Anterior cingulate cortex (tissue), 58 donors: ENCODE measurements around the gene MGAT5B.
"Not testable (repeated sequence)": the region's sequence is repeated elsewhere in the genome, so short reads cannot be mapped to it uniquely, and the experiment has no call there.

Experiments used
- DNase-seq, 58 donors: peaks; one replicate each; lab custom pipeline; 2025; lab: John Stamatoyannopoulos, UW

Gene MGAT5B

DNA sequence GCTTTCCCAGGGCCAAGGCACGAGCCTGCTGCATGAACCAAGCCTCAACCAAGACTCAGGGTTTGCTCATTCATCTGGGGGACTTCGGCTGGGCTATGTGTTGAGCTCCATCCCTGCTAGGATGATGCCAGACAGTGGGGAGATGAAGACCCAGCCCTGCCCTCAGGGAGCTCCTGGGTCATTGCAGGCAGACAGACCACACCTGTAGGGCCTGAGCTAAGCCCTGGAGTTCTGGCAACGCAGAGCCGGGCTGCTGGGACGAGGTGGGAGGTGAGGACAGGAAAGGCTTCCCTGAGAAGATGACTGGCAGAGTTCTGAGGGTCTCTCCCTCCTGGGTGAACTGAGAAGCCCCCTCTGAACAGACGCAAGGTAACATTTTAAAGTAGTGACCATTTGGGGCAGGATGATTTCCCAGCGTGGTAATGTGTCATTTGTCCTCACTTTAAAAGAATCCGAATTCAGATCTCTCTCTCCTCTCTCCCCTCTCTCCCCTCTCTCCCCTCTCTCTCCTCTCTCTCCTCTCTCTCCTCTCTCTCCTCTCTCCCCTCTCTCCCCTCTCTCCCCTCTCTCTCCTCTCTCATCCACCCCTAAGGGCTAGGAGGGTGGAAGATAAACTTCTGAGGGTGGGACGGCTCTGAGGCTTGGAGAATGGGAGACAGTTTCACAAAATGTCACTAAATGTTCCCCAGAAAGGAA, 98.4 kb downstream of the MGAT5B start:
- DNase-seq: no peak

DNA sequence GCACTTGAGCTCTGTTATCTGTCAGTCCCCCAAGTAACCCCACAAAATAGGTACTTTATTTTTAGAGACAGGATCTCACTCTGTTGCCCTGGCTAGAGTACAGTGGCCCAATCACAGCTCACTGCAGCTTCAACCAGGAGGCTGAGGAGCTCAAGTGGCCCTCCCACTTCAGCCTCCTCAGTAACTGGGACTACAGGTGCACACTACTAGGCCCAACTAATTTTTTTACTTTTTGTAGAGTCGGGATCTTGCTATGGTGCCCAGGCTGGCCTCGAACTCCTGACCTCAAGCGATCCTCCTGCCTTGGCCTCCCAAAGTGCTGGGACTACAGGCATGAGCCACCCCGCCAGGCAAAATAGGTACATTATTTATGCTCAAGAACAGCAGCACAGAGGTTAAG, 99.6 kb downstream of the MGAT5B start:
- no peak for DNase-seq

DNA sequence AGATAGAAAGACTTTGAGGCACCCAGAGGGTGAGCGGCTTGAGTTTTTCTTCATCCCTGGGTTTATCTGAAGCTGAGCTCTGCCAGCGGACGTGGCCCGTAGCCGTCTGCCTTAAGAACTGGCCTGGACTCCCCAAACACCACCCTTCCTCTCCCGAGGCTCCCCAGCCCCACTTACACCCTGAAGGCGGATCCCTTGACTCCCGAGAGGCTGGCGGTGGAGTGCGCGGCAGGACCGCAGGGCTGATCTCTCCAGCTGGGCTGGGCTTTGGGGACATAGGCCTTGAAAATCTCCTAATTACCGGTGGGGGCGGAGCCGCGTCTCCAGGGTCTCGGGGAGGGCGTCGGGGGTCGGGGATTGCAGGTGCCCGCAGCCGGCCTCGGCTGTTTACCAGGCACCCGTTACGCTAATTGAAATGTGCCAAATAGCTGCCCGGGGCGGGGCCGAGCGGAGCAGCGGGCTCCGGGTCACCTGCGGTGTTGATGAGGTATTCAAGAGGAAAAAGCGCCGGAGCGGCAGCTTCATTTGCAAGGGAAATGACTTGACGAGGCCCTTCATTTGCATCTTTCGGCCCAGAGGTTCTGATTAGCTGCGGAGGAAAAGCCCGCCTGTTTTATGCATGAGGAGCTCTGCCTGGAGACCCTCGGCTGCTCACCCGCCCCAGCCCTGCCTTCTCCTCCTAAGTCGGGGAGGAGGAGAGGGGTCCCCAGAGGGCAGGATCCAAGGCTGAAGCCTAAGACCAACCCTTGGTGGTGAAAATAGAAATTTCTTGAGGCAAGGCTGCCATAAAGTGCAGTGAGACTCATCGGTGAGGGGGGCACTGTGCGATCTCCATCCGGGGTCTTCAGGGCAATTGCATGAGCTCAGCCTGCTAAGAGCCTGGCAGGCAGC, 100.7 kb downstream of the MGAT5B start:
- DNase-seq: peak in 9 of 58 donors; percentile 11 to 43 (median 28)

DNA sequence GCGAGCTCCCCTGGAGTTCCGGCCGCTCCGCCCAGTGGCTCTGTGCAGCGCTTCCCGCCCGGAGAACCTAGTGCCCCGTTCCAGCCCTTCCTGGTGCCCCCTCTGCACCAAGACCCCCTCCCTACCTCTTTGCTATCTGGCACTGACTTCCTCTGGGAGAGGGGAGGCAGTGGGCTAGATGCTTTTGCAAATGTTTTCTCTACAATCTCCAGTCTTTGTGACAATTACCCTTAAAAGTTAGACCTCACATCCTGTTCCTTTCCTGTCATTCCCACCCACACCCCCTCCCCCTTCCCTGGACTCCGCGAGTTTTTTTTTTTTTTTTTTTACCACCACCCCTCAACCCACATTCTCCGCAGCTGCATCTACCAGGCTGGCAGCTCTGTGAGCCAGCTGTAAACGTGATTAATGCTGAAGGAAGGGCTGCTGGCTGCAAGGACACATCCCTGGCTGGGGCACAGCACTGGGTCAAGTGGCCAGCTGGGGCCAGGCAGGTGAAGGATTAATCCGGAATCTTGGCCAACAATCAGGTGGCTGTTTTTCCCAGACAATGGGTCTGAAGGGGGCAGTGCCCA, 101.5 kb downstream of the MGAT5B start:
- DNase-seq: peak in 3 of 58 donors; percentile 3 to 18 (median 16)

DNA sequence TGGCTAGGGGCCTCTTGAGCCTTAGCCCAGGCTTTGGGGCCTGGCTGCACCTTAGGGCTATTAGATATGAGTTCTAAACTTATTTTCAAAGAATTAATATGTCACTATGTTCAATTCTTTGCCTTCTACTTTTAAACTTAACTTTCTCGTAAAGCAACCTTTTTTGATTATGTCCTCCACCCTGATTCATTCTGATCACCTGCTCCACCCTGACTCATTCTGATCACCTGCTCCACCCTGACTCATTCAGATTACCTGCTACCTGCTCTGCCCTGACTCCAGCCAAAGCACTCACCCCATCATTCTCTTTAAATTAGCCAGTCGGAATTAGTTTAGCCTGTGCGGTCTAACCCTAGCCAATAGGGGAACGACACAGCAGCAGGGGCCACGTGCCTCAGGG, 102.0 kb downstream of the MGAT5B start:
- not testable (repeated sequence) for DNase-seq

DNA sequence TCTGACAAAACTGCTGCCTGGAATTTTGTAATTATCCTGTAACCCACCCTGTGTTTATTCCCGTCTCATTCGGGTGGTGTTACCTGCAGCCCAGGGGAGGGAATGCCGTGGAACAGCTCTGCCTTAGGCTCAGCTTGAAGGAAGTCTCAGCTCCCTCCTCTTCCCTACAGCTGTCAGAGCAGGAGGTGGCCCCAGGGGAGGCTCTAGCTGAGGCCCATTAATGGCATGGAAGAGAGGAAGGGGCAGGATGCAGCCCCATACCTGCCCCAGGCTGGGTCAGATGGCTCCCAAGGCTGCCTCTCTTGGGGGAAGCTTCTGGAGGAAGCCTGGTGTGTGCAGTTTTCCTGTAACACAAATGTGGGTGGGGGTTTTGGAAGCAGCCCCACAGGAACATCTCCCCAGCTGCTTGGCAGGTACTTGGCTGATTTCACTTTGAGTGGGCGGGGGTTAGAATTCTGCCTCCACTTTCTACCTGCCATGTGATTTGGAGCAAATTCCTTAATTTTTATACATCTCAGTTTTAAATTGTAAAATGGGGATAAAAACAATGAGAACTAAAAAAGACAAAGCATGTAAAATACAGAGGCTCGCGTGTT, 103.9 kb downstream of the MGAT5B start:
- no peak for DNase-seq

DNA sequence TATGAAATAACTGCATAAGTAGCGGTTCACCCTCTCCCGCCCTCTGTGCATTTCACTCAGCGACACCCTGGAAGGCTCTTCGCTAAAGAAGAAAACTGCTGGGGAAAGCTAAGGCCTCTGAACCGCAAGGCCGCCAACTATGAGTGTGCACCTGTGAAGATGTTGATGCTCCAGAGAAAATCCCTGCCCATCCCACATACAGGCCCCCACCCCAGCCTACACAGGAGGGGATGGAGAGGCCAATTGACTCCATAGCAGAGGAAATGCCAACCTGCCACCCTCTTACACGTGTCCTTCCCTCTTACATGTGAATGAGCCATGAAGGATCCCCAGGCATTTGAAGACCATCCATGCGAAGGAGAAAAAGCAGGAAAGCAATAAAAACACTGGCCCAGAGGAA, 104.8 kb downstream of the MGAT5B start:
- DNase-seq: no peak

DNA sequence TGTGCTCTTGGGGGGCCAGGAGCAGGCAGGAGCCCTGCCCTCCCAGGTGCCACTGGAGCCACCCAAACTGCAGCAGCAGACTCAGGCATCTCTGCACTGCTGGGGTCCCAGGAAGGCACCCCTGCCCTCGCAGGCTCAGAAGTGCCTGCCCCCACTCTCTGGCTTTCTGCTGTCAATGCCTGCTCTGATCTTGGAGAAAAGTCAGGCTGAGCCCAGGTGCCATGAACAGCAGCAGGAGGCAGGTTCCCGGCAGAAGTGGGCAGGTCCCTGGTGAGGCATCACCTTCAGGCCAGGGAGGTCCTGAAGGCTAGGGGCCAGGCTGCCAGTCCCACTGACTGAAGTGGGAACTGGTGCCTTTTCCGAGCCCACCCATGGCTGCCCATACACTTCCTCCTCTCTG, 106.5 kb downstream of the MGAT5B start:
- DNase-seq: no peak

DNA sequence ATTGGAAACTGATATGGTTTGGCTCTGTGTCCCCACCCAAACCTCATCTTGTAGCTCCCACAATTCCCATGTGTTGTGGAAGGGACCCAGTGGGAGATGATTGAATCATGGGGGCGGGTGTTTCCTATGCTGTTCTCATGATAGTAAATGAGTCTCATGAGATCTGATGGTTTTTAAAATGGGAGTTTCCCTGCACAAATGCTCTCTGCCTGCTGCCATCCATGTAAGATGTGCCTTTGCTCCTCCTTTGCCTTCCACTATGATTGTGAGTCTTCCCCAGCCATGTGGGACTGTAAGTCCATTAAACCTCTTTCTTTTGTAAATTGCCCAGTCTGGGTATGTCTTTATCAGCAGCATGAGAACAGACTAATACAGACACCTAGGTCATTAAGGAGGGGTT, 109.8 kb downstream of the MGAT5B start:
- not testable (repeated sequence) for DNase-seq

DNA sequence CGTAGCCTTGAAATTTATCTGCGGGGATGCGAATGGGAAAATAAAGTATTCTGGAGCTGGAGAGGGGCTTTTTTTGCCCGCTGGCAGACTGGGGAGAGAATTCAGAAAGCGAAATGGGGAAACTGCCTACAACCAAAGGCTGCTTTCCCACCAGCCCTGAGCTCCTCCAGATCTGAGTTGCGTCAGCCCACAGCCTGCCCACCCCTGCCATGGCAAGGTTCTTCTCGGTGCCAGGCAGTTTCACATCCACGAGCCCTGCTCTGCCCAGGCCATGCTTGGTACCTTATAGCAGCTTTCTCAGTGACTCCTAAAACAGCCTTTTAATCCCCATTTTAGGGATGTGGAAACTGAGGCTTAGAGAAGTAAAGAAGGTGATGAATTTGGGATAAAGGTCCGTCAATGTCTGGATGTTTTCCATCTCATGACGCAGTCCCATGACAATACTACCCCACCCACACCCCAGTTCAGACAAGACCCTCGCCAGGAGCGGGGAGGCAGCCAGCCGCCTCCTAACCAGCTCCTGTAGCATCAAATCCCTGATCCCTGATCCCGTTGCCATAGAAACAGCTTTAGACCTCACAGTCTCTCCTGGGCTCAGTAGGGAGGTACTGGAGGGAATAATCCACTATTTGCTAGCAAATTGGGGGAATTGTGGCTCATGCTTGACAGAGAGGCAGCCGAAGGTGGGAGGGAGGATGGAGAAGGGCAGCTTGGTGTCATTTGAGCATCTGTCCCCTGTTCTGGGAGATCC, 113.5 kb downstream of the MGAT5B start:
- no peak for DNase-seq

DNA sequence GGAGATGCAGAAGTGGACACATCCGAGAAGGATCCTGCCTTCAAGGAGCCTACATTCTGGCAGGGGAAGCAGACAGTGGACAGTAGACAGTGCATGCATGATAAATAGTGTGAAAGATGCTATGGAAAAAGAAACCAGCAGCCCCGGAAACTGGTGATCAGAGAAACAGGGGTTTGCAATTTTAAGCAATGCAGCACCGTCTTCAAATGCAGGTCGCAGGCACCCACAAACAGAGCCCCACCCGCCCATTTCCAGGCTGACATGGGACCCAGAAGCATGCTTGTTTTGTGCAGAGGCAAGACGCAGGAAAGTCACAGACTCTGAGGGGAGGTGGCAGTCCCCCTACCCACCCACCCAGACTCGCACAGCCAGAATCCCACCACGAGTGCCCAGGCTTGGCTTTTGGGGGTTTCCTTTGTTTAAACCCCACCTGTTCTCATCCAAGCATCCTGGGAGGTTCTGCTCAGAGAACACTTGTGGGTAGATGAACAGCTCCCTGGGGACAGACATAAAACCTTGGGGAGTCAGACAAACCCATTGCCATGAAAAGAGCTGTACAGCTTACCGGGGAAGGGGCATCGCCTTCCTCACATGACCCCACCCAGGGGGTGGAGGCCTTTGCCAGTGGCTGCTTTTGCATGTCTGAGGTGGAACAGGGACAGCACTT, 114.3 kb downstream of the MGAT5B start:
- no peak for DNase-seq

DNA sequence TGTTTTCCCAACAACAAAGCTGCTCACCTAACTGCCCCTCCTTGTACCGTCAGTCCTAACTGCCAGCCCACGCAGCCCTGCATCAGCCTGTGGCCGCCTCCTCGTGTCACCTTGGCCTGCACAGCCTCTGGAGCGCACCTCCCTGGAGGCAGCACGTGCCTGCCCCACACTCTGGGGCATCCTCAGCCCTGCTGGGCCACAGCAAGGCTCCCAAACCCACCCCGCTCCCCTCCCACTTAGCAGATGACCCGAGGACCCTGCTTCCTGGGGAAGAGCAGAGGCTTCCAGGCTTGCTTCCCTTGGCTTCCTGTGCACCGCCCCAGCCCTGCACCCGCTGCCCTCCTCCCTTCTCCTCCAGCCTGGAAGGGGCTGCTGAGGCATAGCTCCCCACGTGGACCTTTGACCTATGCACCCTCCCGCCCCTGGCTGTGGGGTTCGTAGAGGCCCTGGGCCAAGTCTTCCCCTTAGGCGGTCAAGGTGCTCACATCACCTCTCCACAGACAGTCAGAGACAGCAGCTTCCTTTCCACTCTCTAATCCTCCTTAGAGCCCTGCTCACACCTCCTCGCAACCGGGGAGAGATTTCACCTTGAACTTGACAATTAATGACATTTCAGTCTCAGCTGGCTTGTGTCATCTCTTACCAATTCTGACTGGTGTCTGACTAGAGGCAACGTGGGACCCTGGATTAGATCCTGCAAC, 115.0 kb downstream of the MGAT5B start:
- DNase-seq: no peak

DNA sequence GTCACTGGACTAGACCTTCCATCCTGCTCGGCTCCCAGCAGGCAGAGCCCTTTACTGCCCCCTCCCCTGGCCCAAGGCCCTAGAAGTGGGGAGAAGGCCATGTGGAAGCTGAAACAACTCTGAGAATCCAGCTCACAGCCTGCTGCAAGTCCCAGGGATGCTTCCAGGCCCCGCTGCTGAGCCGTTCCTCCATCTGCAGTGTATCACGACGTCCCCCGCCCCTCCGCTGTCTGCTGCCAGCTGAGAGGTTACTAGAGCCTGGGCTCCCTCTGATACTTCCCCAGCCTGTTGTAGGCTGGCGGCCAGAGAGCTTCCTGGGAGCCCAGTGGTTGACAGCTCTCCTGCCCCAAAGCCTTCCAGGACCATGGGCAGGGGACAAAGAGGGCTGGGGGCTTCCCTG, 118.2 kb downstream of the MGAT5B start:
- DNase-seq: no peak

DNA sequence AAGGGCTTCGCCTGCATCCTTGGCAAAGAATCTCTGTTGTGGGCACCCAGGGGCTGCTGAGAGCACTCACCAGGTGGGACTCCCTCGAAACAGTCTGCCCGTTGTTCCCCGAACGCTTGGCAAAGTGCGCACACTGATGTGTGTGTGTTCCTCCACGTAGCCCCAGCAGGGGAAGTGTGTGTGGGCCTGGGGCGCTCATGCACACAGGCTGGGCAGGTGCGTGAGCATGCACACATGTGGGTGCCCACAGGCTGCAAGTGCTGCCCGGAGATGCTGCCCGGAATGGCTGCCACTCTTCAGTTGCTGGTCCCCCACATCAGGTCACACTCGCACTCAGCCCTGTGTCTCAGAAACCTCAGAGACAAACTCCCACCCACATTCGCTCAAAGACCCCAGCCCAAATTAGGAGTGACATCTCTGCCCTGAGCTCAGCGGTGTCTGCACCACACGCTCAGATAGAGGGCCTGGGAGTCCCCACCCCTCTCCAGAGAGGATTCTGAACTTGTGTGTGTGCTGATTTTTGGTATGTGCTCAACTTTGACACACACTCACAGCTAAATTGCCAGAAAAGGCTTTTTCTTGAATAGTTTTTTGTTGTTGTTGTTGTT, 119.4 kb downstream of the MGAT5B start:
- DNase-seq: no peak

DNA sequence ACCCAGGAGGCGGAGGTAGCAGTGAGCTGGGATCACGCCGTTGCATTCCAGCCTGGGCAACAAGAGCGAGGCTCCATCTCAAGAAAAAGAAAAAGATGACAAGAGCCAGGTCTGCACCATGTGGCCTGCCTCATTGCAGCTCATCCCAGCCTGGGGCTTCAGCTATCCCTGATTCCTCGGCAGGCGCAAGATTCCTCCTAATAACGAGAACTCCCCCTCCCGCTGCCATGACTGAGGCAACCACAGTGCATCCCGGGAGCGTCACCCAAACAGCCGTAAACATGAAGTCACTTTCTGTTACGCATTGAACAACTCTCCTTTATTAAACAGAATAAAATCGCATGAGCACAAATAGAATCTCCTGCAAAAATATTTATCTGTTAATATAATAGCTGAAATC, 120.6 kb downstream of the MGAT5B start:
- DNase-seq: no peak

DNA sequence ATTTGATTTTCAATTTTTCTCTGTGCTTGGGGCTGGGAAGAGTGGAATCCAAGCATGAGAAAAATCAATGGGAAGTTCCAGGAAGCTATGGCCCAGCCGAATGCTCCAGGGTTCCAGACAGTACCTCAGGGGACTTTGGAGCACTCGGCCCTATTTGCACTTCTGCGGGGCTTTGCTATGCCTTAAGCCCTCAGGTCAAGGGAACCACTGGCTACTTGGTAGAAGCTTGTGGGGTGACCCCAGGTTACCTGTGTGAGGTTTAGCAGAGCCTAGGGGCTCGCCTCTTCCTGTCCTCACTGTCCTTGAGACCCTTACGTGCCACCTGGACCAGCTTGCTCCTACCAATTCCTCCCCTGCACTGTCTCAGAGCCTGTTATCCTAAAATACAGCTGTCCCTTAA, 121.3 kb downstream of the MGAT5B start:
- no peak for DNase-seq

DNA sequence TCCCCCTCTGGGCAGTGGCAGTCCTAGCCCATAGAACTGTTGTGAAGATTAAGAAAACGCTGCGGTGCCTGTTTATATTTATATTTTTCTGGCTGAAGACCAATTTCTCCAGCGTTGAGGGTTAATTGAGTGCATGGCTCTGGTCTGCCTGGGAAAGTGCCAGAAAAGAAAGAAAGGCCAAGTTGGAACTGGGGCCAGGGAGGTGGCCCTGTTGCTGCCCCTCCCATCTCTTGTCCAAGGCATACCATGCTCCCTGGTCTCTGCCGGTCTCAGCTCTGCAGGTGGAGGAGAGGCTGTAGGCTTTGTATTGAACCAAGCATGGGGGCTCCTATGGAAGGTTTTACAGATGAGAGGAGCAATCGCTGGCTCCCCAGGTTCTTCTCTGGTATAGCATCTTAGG, 124.7 kb downstream of the MGAT5B start:
- DNase-seq: no peak

DNA sequence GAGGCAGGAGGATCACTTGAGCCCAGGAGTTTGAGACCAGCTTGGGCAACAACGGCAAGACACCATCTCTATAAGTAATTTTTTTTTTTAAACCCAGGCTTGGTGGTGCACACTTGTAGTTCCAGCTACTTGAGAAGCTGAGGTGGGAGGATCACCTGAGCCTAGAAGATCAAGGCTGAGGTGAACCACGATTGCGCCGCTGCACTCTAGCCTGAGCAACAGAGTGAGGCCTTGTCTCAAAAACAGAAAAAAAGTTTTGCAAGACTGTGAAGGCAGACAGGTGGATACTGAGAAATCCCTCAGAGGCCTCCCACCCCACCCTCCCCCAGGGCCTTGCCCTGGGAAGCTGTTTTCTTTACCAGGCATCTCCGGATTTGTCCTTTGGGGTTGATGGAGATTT, 125.4 kb downstream of the MGAT5B start:
- DNase-seq: no peak

DNA sequence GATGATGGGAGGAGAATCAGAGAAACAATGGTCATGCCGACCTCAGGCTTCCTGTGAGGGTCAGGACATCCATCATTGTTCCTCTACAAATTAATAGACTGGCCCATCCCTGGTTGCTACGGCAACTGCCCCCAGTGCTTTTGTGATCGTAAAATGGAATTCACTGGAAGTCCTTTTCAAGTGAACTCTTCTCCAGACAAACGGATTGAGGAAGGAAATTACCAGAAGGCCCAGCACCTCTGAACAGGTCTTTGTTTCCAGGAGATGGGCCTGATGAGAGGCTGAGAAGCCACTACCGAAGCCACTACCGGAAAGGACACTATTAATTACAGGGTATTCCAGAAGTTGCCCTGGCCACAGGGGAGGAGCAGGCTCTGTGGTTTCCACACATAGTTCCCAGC, 126.0 kb downstream of the MGAT5B start:
- DNase-seq: no peak
